Measurements from ENCODE around the gene KBTBD4.

- no peak for TF ChIP-seq CTCF (IDR thresholded peaks at IDR 0.05; ENCODE audit: low read depth, low read length)
- no peak for TF ChIP-seq POLR2A (IDR thresholded peaks at IDR 0.05; ENCODE audit: extremely low read depth, insufficient read length)
- no peak for TF ChIP-seq MYC (IDR thresholded peaks at IDR 0.05; ENCODE audit: low read depth, low read length)
Measured at GRCh38 chr11:47524291-47524874, 54.4 kb downstream of the KBTBD4 start.
